Sigmoid colon (tissue), 7 donors: ENCODE measurements around the gene LRRC8B. TPM values are rescaled to one million over a fixed set of nuclear protein-coding genes. Genes with fewer than 3 reads are reported as not detected.
"Not testable (repeated sequence)": the region's sequence is repeated elsewhere in the genome, so short reads cannot be mapped to it uniquely, and the experiment has no call there.

Experiments used
- DNase-seq: peaks from one replicate; pipeline ENCODE4 v3.0.0-alpha.2; 2019
- H3K27ac ChIP-seq, 4 donors: fragments of 200-600 bp; sonication (generic); one replicate each; pipeline ENCODE4 v1.5.1; 2016 to 2019; ENCODE audit warnings: mild to moderate bottlenecking in 1 of 4
- H3K27me3 ChIP-seq, 3 donors: fragments of 200-600 bp; sonication (generic); one replicate each; pipeline ENCODE4 v1.5.1; 2019; ENCODE audit warnings: mild to moderate bottlenecking in 1 of 3
- H3K36me3 ChIP-seq, 4 donors: fragments of 200-600 bp; sonication (generic); one replicate each; pipeline ENCODE4 v1.5.1; 2016 to 2019
- H3K4me1 ChIP-seq, 4 donors: fragments of 200-600 bp; sonication (generic); one replicate each; pipeline ENCODE4 v1.5.1; 2017 to 2019
- H3K4me3 ChIP-seq, 4 donors: fragments of 200-600 bp; sonication (generic); one replicate each; pipeline ENCODE4 v1.5.1; 2017 to 2019; ENCODE audit warnings: mild to moderate bottlenecking in 2 of 4, moderate library complexity in 1 of 4
- H3K9me3 ChIP-seq, 4 donors: fragments of 200-600 bp in 3 of 4; sonication (generic) in 3 of 4; one replicate each; pipeline versions ENCODE4 v1.5.1 to v1.6.1; 2013 to 2019
- EP300 ChIP-seq, 4 donors: sonication (generic); formaldehyde crosslinking; IDR thresholded peaks; one replicate each; pipeline ENCODE4 v1.6.1; 2017; ENCODE audit warnings: antibody characterized with exemption in 4 of 4
- POLR2A ChIP-seq, 2 donors: fragments of 450-650 bp; IDR thresholded peaks; one replicate each; pipeline ENCODE4 v1.6.1; 2016; ENCODE audit warnings: antibody characterized with exemption in 2 of 2, mild to moderate bottlenecking in 2 of 2, moderate library complexity in 2 of 2
- POLR2AphosphoS5 ChIP-seq, 4 donors: sonication (generic); formaldehyde crosslinking; IDR thresholded peaks; one replicate each; pipeline ENCODE4 v1.6.1; 2017; ENCODE audit warnings: antibody characterized with exemption in 4 of 4
- WGBS, 2 donors: extraction: QIAGEN DNeasy Blood & Tissue Kit; methylation state at CpG; one replicate each; pipeline ENCODE4 v1.1.7; 2013; 5-methylcytosine and 5-hydroxymethylcytosine counted together
- intact Hi-C: fragments of 100-400 bp; cut with DNase I; formaldehyde crosslinking; loops from one replicate; pipeline ENCODE4 v1.15.1; 2023
- polyA plus RNA-seq, 3 donors: library from polyadenylated mRNA; stranded (reverse); fragments of 200-250 nt; gene quantifications; one replicate each; pipeline ENCODE4 v1.2.3, GENCODE V29; 2013
- total RNA-seq, 4 donors: library from RNA; depleted of rRNA; stranded (reverse); fragments of >200 nt; gene quantifications; one replicate each; pipeline ENCODE4 v1.1.0, GENCODE V29; 2016
- TF ChIP-seq, protein P1 (sequence below), 4 experiments: fragments of 450-650 bp in 3 of 4; fragments of 200-600 bp in 1 of 4; IDR thresholded peaks; one replicate each; pipeline ENCODE4 v1.5.1; 2016 to 2019; ENCODE audit warnings: antibody characterized with exemption in 4 of 4, mild to moderate bottlenecking in 3 of 4, moderate library complexity in 2 of 4
- donor health status: healthy with polysubstance abuse.
- donor health status: Bipolar disorder and iron deficiency.
- donor health status: healthy.

The LRRC8B gene
- total and polyA plus RNA-seq, 7 donors, result 1.8 to 9.8 (median 4.1) TPM

DNA sequence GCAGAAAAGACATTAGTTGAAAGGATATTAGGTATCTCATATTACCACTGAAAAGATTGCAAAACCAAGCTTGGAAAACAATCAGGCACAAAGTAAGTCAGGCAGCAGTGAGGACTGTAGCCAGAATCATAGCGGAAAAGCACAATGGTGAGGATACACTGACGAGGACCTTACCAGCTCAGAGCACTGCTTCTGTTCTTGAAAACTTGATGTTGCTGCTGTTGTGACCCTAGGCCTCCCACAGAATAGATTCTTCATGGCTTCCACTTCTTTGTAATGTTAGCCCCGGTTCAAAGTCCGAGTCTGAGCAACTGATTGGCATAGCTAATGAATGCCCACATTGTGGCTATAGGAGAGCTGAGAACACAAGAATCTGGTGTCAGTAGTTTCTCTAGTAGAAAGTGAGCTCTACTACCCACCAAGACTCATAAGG lies 63.1 kb downstream of the LRRC8B start:
- H3K4me3 ChIP-seq, result no peak overlapping the region
- intact Hi-C loops, result no loop called here
- TF ChIP-seq POLR2A (IDR thresholded peaks at IDR 0.05), result no peak
- no peak for TF ChIP-seq POLR2AphosphoS5 (IDR thresholded peaks at IDR 0.05)
- no peak for TF ChIP-seq EP300 (IDR thresholded peaks at IDR 0.05)
- TF ChIP-seq, protein P1, sequence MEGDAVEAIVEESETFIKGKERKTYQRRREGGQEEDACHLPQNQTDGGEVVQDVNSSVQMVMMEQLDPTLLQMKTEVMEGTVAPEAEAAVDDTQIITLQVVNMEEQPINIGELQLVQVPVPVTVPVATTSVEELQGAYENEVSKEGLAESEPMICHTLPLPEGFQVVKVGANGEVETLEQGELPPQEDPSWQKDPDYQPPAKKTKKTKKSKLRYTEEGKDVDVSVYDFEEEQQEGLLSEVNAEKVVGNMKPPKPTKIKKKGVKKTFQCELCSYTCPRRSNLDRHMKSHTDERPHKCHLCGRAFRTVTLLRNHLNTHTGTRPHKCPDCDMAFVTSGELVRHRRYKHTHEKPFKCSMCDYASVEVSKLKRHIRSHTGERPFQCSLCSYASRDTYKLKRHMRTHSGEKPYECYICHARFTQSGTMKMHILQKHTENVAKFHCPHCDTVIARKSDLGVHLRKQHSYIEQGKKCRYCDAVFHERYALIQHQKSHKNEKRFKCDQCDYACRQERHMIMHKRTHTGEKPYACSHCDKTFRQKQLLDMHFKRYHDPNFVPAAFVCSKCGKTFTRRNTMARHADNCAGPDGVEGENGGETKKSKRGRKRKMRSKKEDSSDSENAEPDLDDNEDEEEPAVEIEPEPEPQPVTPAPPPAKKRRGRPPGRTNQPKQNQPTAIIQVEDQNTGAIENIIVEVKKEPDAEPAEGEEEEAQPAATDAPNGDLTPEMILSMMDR (IDR thresholded peaks at IDR 0.05), result no peak
- H3K36me3 ChIP-seq, result peaks cover 0 to 21% (median 2%) of the 10 kb centered on the region in 4 donors
- no peak overlapping the region for H3K27ac ChIP-seq
- no peaks in the 10 kb centered on the region for H3K4me1 ChIP-seq
- no peak for DNase-seq
- no peaks in the 10 kb centered on the region for H3K27me3 ChIP-seq
- H3K9me3 ChIP-seq, result no peaks in the 10 kb centered on the region
- 93 to 97% methylated on average over 4 of the region's 4 CpGs for WGBS, 2 donors

DNA sequence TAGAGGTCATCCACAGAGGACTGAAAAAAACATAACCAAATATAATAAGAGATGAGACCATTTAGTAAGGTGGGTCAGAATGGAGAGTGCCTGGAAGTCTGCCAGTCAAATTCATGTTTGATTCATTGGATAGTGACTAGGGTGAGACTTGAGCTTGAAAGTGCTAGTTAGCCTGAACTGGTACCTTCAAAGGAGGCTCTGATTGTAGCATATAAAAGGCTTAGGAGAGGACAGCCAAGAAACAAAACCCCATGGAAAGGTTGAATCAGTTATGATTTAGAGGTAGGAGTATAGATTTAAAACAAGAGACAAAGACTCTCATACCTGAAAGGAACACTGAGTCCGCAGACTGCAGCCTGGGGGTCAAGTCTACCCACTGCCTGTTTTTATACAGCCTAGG lies 63.9 kb downstream of the LRRC8B start:
- WGBS, 2 donors, result 98% methylated on average over 1 of the region's 1 CpG
- H3K4me3 ChIP-seq, result no peak overlapping the region
- no peaks in the 10 kb centered on the region for H3K27me3 ChIP-seq
- H3K9me3 ChIP-seq, result no peaks in the 10 kb centered on the region
- no peaks in the 10 kb centered on the region for H3K4me1 ChIP-seq
- intact Hi-C loops, result no loop called here
- H3K36me3 ChIP-seq, result peaks cover 0 to 13% (median 0%) of the 10 kb centered on the region in 4 donors
- no peak overlapping the region for H3K27ac ChIP-seq
- DNase-seq, result no peak
- TF ChIP-seq, protein P1 (IDR thresholded peaks at IDR 0.05), result no peak

DNA sequence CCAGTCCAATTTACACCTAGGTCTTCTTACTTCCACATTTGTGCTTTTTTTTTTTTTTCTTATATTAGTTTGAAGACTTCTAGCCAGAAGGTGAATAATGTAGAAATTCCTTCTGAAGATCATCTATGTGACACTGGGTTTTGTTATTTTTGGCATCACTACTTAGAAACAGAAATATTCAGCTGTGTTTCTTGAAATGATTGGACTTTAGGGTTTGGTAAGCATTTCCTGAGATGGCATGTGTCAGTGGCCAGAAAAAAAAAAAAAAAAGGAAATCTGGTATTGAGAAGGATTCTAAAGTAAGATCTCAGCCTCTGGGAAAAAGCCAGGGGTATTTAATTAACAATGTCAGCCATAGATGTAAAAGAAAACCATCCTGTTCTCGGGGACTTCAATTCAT lies 64.9 kb downstream of the LRRC8B start:
- H3K27ac ChIP-seq, result no peak overlapping the region
- no peaks in the 10 kb centered on the region for H3K27me3 ChIP-seq
- 94 to 95% methylated on average over 1 of the region's 1 CpG for WGBS, 2 donors
- H3K4me3 ChIP-seq, result no peak overlapping the region
- intact Hi-C loops, result no loop called here
- no peak for DNase-seq
- TF ChIP-seq, protein P1 (IDR thresholded peaks at IDR 0.05), result no peak
- no peak for TF ChIP-seq EP300 (IDR thresholded peaks at IDR 0.05)
- no peak for TF ChIP-seq POLR2AphosphoS5 (IDR thresholded peaks at IDR 0.05)
- TF ChIP-seq POLR2A (IDR thresholded peaks at IDR 0.05), result no peak
- no peaks in the 10 kb centered on the region for H3K4me1 ChIP-seq
- peaks cover 0 to 3% (median 0%) of the 10 kb centered on the region in 4 donors for H3K36me3 ChIP-seq
- no peaks in the 10 kb centered on the region for H3K9me3 ChIP-seq

DNA sequence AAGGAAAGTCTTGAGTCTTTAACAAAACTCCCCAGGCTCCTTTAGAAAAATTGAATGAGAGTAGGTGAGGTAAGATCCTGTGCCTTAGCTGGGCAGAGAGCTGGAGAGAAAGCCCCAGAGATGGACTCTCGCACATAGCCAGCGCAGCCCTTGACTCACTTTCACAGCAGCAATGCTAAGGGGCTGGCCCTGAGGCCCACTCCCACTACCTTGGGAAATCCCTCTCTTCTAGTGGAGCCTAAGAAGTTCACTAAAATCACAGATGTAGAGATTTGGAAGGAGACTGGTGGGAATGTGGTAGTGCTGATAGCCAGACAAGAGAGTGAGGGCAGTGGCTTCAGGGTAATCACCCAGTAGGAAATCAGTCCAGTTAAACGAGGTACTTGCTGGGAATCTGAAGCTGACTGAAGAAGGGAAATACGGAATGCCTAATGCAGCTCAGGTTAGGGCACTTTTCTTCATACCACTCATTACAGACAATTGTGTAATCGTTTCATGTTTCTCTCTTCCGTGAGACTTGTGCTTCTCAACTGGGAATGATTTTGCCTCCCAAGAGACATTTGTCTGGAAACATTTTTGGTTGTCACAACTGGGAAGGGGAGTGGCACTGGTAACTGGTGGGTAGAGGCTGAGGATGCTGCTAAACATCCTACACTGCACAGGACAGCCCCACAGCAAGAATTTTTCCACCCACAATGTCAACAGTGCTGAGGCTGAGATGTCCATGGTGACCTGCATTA lies 65.9 kb downstream of the LRRC8B start:
- no peak for DNase-seq
- no peak overlapping the region for H3K27ac ChIP-seq
- intact Hi-C loops, result no loop called here
- H3K4me3 ChIP-seq, result no peak overlapping the region
- TF ChIP-seq, protein P1 (IDR thresholded peaks at IDR 0.05), result no peak
- no peak for TF ChIP-seq POLR2AphosphoS5 (IDR thresholded peaks at IDR 0.05)
- TF ChIP-seq EP300 (IDR thresholded peaks at IDR 0.05), result no peak
- TF ChIP-seq POLR2A (IDR thresholded peaks at IDR 0.05), result no peak
- H3K36me3 ChIP-seq, result no peaks in the 10 kb centered on the region
- WGBS, 2 donors, result 87 to 89% methylated on average over 6 of the region's 6 CpGs
- no peaks in the 10 kb centered on the region for H3K27me3 ChIP-seq
- H3K4me1 ChIP-seq, result no peaks in the 10 kb centered on the region
- no peaks in the 10 kb centered on the region for H3K9me3 ChIP-seq

DNA sequence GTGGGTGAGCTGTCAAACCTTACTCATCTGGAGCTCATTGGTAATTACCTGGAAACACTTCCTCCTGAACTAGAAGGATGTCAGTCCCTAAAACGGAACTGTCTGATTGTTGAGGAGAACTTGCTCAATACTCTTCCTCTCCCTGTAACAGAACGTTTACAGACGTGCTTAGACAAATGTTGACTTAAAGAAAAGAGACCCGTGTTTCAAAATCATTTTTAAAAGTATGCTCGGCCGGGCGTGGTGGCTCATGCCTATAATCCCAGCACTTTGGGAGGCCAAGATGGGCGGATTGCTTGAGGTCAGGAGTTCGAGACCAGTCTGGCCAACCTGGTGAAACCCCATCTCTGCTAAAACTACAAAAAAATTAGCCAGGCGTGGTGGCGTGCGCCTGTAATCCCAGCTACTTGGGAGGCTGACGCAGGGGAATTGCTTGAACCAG lies 68.3 kb downstream of the LRRC8B start:
- intact Hi-C loops, DNase-seq, H3K36me3 ChIP-seq, H3K27me3 ChIP-seq, H3K27ac ChIP-seq, H3K4me3 ChIP-seq, H3K9me3 ChIP-seq, H3K4me1 ChIP-seq: not testable (repeated sequence)
- 68 to 85% methylated on average over 13 of the region's 13 CpGs for WGBS, 2 donors
